ENCODE measurements around the gene RHOV. TPM values are rescaled to one million over a fixed set of nuclear protein-coding genes. Genes with fewer than 3 reads are reported as not detected.

Gene RHOV
- total RNA-seq, 3 donors from 2014 or later, result 1.6 to 6.2 (median 3.5) TPM

GRCh38 chr15:40854161-40854560, 19.9 kb downstream of the RHOV start:
- H3K4me1 ChIP-seq (ENCODE audit: low read depth), result peaks cover 46% of the 10 kb centered on the region
- DNase-seq (peak in 1 of 3 donors; percentile 41), ATAC-seq (no peak)
- H3K36me3 ChIP-seq (ENCODE audit: low read depth), result peaks cover 3% of the 10 kb centered on the region
- intact Hi-C loops (cut with DNase I, micrococcal nuclease), result no loop called here
- no peak overlapping the region for H3K4me3 ChIP-seq
- H3K9me3 ChIP-seq, result no peaks in the 10 kb centered on the region
- no peak for TF ChIP-seq CTCF (IDR thresholded peaks at IDR 0.05)

DNA sequence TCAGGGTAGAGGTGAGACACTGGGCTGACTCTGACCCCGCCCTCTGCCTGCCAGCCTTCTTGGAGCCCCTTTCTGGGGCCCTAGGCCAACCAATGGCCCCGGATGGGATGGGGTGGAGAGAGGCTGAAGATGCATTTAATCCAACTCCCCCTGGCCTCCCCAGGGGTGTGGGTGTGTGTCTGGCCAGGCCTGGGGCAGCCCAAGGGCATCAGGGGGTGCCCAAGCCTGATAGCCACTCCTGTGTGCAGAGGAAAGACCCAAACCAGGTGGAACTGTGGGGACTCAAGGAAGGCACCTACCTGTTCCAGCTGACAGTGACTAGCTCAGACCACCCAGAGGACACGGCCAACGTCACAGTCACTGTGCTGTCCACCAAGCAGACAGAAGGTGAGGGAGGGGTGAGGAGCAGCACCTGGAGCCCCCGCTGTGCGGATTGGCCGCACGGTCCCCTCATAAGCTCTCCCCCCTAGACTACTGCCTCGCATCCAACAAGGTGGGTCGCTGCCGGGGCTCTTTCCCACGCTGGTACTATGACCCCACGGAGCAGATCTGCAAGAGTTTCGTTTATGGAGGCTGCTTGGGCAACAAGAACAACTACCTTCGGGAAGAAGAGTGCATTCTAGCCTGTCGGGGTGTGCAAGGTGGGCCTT, 20.7 kb downstream of the RHOV start:
- ATAC-seq, result no peak
- H3K36me3 ChIP-seq (ENCODE audit: low read depth), result peaks cover 3% of the 10 kb centered on the region
- no peaks in the 10 kb centered on the region for H3K9me3 ChIP-seq
- peak in 1 of 3 donors; percentile 45 for DNase-seq
- no peak overlapping the region for H3K4me3 ChIP-seq
- no peak for TF ChIP-seq CTCF (IDR thresholded peaks at IDR 0.05)
- intact Hi-C loops (cut with DNase I, micrococcal nuclease), result no loop called here
- H3K4me1 ChIP-seq (ENCODE audit: low read depth), result peaks cover 42% of the 10 kb centered on the region

- H3K36me3 ChIP-seq (ENCODE audit: low read depth), result peaks cover 3% of the 10 kb centered on the region
- TF ChIP-seq CTCF (IDR thresholded peaks at IDR 0.05), result no peak
- peak; percentile 82 for ATAC-seq
- H3K9me3 ChIP-seq, result no peaks in the 10 kb centered on the region
- H3K4me3 ChIP-seq, result no peak overlapping the region
- intact Hi-C loops (cut with DNase I, micrococcal nuclease), result no loop called here
- DNase-seq, result peak; percentile 49 to 94 (median 69)
- H3K4me1 ChIP-seq (ENCODE audit: low read depth), result peaks cover 40% of the 10 kb centered on the region
Measured at GRCh38 chr15:40852529-40852928, 21.5 kb downstream of the RHOV start.

DNA sequence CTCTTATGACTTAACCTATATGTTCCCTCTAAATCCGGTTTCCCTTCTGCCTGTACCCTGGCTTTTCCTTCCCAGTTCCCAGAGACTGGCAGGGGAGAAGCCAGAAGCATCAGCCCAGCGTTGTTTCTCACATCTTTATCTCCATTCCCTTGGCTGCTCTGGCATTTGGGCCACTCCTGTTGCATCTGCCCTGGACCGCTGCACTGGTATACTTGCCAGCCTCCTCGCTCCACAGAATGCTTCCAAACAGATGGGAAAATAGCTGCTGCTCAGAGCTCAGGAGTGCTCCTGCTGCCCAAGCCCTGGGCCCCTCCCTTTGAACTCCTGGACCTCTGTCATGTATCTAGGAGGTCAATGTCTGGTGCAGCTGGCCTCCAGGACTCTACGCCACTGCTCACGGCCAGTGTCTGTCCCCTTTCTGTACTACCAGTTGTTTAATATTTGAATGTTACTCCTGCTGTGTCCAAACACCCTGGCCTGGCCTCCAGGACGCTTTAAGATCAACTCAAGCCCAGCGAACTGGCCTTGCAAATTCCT, 23.4 kb downstream of the RHOV start:
- DNase-seq (peak in 2 of 3 donors; percentile 35 to 37), ATAC-seq (no peak)
- peaks cover 26% of the 10 kb centered on the region for H3K4me1 ChIP-seq (ENCODE audit: low read depth)
- no peak overlapping the region for H3K4me3 ChIP-seq
- peaks cover 3% of the 10 kb centered on the region for H3K36me3 ChIP-seq (ENCODE audit: low read depth)
- no peak for TF ChIP-seq CTCF (IDR thresholded peaks at IDR 0.05)
- no peaks in the 10 kb centered on the region for H3K9me3 ChIP-seq
- intact Hi-C loops (cut with DNase I, micrococcal nuclease), result no loop called here

DNA sequence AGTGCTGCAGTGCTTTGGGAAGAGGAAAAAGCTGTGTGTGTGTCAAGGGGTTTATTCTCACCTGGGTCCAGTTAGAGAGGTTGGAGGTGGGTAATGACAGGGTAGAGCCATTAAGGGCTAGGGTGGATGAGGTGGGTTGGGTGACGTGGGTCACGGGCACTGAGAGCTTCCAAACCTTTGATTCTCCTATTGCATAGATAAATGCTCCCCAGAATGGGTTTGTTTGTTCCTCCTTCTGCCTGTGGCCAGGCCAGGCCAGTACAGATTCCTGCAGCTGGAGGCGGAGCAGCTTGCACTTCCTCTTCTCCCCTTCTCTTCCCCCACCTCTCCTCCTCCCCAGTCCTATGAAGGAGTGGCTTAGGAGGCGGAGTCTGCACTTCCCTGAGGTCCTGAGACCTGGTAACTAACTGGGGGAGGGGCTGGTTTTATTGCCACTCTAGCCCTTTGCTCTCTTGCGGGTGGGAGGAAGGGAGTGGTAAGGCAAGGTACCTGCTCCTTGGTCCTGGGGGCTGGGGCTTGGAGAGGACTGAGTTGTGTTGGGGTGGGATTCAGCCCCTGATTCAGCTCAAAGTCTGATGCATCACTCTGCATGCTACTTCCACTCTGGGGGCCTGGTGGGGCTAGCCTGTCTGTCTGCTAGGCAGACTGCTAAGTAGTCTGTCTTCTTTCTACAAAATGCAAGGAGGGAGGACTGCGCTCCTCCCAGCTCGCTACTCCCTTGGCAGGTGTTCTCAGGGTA, 26.6 kb downstream of the RHOV start:
- no peak for TF ChIP-seq CTCF (IDR thresholded peaks at IDR 0.05)
- Histone ChIP-seq H3K4me1 (ENCODE audit: low read depth) (peaks cover 24% of the 10 kb centered on the region), H3K36me3 (ENCODE audit: low read depth) (no peaks in the 10 kb centered on the region), H3K9me3 (no peaks in the 10 kb centered on the region), H3K4me3 (no peak overlapping the region)
- intact Hi-C loops (cut with DNase I, micrococcal nuclease), result no loop called here
- DNase-seq, result peak; percentile 83 to 95 (median 87)
- peak; percentile 73 for ATAC-seq
